Lung microvascular endothelial cell (primary cell): ENCODE measurements around the gene SOX18. TPM values are rescaled to one million over a fixed set of nuclear protein-coding genes. Genes with fewer than 3 reads are reported as not detected.

Experiments used
- DNase-seq, 2 donors: peaks; one replicate each; pipeline versions ENCODE4 v3.0.0 to v3.0.0-alpha.2; 2010; ENCODE audit warnings: low read depth in 2 of 2
- total RNA-seq: library from RNA; depleted of rRNA; stranded (reverse); fragments of >200 nt; gene quantifications from 2 replicates; pipeline ENCODE4 v1.2.1, GENCODE V29; 2014

The SOX18 gene
- total RNA-seq, 1 donor from 2014 or later, result 29.6 TPM

DNA sequence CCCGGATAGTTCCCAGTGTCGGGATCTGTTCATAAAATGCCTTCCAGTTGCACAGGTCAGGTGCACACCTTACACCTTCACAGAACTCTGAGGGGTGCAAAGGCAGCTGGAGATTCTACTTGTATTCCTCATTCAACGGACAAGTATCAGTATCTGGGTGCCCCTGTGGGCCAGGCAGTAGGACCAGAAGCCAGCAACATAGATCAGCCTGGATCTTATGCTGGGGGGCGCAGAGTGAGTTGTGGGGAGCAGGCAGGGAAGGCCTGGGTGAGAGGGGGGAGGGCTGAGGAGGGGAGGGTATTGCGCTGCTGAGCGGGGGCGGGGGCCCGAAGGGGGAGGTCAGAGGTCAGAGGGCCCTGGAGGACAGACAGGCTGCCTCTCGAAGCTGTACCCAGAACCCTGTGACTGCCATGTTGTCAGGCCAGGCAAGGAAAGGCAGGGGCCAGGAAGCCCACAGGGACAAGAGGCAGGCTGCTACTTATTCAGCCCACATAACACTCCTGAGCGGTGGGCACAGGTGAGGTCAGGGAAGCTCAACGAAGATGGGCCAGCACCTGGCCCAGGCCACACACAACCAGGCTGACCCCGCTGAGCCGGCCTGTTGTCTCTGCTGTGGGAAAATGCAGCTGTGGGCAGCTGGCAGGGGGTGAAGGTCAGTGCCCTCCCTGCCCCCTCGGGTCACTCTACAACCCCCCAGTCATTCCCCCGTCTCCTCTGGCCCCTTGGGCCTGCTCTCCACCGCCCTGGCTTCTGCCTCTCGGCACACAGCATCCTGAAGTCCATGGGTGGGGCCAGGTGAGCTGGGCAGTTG lies 31.6 kb upstream of the SOX18 start:
- no peak for DNase-seq

DNA sequence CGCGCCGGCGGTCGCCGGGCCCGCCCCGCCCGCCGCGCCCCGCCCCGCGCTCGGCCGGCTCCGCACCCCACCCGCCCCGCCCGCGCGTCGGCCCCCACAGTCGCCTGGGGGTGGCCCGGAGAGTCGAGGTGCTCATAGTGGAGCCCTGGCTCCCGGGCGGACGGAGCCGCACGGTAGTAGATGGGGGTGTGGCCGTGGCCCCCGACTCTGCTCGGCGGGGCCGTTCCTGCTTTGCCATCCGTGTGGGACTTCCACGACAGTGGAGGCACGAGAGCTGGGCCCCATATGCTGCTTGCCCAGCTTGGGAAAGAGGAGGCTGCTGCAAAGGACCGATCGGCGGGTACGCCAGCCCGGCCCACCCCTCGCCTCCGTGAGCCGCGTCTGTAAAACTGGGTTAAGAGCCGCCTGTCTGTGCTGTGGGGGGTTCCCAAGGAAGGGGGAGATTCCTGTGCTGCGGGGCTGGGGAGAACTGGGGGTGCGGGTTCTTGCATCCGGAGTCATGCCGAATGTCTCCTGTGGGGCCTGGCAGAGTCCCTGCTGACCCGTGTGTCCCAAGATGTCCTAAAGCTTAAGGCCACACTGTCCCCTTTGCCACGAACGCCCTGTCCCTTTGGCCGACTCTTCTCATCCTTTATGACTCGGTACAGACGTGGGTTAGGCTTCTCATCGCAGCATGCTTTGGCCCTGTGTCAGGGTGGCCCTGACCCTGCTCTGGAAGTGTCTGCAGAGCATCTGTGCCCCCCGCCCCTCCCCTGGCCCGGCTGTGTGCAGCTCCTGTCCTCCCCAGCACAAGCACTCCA lies 30.8 kb upstream of the SOX18 start, which contains the start of gene OPRL1:
Gene OPRL1 (plus strand): TSS at position 70 of the 800 bp plus-strand sequence. CDS start 12,639 bp downstream, outside the sequence.
- peak; percentile 26 to 39 for DNase-seq

DNA sequence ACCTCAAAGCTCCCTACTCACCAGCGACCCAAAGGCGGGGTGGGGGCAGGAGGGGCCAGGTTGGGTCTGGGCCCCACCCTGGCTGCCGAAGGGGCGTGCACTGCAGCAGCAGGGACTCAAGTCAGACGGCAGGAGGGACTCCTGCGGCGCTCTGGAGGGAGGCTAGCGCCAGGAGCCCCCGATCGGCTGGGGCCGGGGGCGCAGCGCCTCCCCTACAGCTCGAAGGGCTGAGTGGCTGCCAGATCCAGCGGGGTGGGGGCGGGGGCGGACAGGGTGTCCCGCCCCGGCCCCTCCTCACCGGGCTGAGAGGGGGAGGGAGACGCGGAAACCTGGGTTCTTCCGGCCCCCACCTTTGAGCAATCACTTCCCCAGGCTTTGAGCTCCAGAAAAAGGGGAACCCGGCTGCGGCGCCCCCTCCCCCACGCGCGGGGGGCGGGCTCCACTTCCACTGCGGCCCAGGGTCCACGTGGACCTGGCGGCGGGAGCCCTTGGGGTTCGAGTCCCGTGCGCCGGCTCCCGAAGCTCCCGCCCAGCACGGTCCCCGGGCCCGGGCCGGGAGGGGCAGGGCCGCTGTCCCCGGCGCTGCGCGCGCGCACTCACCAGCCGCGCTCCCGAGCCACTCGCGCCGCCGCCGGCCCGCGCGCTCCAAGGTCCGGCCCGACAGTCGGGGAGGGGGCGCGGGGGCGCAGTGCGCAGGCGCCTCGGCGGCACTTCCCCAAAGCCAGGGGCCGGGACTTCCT lies 30.0 kb upstream of the SOX18 start, which contains the start of gene RGS19:
Gene RGS19 (minus strand): TSS at position 246 of the 740 bp plus-strand sequence. CDS start 2,632 bp downstream, outside the sequence.
- DNase-seq, result peak; percentile 67 to 88

DNA sequence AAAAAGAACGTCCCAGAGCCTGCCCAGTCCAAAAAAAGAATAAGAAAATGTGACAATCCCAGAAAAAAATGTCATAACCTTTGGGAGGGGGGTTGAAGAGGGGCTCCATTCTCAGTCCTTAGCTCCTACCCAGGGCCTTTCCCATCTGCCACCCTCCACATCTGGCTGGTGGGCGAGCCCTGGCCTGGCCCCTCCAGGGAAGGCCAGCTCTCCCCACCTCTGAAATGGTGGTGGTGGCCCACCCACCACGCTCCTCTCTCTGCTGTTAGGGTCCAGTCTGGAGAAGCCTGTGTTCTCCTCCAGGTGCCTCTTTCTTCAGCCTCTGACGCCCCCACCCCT lies 29.5 kb upstream of the SOX18 start:
- DNase-seq, result no peak

DNA sequence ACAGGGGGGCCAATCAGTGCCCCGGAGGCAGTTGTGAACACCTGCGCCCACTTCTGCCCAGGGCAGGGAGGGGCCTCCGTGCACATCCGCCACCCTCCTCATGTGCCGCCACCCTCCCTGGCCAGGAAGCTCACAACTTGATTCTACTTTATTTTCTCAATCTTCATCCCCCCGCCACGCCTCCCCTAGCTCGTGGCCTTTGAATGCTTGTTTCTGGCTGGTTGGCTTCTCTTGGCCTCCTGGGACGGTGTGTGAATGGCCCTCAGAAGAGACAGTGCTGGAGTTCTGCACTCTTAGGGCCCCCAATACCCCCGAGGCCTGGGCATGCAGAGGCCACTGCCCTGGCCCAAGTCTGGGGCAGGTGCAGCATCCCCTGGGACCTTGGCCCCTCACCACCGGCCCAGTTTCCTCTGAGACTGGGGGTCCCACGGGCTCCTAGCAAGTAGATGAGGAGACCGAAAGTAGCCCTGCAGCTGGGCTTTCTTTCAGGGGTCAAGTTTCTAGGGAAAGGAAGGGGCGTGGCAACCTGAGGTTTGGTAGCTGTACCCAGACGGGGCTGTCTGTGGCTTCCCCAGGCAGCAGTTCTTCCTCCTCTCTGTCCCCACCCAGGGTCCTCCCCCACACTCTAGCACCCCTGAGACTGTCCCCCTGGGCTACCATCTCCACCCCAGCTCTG lies 28.6 kb upstream of the SOX18 start:
- no peak for DNase-seq

DNA sequence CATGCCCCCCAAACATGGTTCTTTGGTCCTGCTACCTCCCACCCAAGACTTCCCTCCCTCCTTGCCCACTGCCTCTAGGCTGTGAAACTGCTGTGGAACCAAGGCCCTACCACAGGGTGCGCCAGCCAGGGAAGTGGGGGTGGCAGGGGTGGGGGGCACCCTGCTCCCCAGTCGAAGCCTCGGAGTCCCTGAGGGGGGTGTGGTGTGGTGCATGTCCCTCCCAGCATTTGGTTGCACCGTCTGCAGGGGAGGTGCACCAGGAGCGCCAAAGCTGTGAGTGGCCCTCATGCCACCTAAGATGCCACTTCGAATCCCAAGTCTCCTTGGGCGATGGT lies 28.1 kb upstream of the SOX18 start:
- DNase-seq, result no peak

DNA sequence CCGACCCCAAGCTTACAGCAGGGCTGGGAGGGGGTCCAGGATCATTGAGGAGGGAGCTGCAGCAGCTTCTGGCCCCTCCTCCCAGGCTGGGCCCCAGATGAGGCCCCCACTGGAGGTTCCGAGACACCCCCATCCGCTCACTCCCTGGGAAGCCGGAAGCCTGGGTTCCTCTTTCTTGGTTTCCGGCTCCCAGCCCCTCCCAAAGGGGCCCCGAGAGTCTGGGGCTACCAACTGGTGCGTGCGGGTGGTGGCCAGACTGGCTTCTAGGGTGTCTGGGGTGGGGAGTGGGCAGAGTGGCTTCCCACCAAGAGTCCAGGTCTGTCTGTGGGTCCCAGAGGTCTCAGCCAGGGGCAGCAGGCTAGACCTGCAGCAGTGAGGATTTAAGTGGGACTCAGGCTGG lies 27.7 kb upstream of the SOX18 start:
- no peak for DNase-seq

DNA sequence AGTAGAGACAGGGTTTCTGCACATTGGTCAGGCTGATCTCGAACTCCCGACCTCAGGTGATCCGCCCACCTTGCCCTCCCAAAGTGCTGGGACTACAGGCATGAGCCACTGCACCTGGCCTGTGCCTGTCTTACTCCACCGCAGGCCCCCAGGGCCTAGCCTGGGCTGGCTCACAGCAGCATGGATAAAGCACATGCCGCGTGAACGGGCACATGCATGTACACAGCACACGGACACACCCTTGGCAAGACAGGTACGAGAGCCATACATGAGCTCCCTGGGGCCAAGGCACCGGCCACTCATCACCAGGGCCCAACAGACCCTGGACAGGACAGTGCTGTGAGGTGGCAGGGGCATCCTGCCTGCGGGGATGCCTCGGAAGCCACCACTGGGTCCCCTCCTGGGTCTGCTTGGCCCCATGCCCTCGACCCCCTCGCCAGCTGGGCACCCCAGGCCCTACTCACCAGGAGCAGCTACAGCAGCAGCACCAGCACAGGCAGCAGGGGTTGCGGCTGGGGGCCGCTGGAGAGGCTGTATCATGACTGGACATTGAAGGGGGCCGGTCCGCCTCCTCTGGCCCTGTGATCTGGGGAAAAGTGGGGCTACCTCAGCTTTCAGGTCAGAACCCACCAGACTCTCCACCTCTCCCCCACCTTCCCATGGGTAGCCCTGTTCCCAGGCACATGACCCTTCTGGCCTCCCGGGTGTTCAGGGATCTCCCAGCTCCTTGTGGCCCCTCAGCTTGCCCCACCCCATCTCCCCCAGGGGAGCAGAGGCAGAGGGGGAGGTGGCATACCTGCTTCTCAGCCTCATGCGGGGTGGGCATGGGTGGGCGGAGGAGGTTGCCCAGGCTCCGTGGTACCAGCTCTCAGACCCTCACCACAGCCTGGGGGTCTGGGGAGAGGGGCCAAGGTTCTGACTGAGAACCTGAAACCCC lies 26.9 kb upstream of the SOX18 start:
- no peak for DNase-seq

DNA sequence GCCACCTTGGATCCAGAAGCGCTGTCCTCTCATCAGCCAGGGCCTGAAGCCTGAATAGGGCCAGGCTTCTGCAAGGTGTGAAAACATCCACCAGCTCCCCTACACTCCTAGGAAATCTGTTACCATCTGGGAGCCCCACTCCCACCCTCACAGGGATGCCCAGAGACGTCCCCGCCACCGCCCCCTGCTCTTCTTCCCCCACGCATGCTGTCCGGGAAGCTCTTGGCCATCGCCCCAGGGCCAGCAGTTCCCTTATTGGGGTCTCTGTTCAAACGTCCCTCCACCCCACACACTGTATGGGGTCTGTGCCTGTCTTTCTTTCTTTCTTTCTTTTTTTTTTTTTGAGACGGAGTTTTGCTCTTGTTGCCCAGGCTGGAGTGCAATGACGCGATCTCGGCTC lies 26.1 kb upstream of the SOX18 start:
- DNase-seq, result no peak

DNA sequence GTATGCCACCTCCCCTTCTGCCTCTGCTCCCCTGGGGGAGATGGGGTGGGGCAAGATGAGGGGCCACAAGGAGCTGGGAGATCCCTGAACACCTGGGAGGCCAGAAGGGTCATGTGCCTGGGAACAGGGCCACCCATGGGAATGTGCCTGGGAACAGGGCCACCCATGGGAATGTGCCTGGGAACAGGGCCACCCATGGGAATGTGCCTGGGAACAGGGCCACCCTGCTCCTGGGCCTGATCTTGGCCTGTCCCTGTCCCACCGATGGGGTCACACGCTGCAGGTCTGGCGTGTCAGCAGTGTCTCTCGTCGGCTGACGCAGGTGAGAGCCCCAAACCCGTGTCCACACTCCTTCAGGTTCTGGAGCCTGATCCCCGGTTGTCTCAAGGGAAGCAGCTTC lies 25.5 kb upstream of the SOX18 start:
- no peak for DNase-seq

DNA sequence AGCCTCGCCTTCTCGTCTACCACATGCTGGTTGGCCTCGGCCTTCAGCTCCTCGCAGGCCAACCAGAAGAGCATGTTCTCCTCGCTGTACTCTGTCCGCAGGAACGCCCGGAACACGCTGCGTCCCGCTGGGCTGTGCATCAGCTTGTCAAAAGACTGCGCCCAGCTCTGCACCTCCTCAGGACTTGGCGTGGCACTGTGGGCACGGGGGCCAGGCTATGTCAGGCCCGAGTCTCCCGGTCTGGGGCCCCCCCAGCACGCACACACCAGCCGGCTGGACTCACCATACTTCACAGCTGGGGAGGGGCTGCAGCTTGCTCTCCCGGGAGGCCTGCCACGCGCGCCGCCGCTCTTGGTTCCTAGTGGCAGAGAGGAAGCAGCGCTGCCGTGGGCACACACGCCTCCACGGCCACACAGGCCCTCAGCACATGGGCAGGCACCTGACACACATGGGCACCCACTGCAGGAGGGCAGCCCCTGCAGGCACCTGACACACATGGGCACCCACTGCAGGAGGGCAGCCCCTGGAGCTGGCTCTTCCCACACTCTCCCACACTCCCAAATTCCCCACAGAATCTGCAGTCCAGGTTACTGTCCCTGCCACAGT lies 24.8 kb upstream of the SOX18 start:
- DNase-seq, result no peak

DNA sequence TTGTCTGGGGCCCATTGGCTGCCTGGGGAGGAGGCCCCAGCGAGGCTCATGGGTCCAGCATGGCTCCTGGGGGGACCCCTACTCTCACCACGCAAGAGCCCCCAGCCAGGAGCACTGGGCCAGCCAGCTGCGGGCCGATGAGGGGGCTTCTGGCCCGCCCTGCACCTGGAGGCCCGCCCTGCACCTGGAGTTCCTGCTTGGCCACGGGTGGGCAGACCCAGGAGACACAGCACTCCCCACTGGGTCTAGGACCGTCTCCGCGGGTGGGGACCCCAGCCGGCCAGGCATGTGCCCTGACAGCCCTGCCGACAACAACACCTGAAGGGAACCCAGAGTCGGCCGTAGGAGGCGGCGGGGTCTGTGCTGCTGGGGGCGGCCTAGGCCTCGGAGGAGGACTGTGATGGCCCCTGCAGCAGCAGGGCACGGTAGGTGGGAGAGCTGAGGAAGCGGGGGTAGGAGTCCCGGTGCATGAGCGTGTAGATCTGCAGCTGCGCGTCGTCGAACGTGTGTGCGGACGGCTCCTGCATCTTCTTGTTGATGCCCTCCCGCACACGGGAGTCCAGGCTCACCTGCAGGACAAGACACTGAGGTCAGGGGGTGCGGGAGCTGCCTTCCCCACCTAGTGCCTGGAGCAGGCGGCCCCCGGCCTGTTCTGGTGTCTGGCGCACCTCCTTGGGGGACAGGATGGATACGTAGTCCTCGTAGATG lies 24.2 kb upstream of the SOX18 start:
- no peak for DNase-seq

DNA sequence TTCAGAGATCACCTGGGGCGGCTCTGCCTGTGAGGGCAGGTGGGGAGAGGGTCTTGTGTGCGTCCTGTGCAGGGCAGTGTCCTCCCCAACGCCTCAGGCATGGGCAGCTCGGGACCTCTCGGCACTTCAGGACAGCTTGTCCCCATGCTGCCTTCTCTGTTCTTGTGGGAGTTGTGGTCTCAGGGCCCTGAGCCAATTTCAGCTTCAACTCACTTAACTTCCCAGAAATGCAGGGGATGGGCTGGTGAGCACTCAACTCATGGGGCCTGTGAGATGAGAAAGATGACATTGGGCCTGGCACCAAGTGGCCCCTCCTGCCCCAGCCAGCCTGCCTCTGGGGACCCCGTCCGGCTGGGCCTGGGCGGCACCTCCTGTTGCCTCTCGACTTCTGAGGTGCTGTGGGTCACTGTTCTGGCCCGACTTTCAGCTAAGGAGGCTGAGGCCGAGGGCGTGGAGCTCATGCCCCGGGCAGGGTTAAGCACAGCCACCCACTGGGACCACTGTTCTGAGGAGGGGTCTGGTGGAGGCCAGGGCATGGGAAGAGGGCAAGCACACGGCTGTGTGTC lies 23.1 kb upstream of the SOX18 start:
- DNase-seq, result no peak

DNA sequence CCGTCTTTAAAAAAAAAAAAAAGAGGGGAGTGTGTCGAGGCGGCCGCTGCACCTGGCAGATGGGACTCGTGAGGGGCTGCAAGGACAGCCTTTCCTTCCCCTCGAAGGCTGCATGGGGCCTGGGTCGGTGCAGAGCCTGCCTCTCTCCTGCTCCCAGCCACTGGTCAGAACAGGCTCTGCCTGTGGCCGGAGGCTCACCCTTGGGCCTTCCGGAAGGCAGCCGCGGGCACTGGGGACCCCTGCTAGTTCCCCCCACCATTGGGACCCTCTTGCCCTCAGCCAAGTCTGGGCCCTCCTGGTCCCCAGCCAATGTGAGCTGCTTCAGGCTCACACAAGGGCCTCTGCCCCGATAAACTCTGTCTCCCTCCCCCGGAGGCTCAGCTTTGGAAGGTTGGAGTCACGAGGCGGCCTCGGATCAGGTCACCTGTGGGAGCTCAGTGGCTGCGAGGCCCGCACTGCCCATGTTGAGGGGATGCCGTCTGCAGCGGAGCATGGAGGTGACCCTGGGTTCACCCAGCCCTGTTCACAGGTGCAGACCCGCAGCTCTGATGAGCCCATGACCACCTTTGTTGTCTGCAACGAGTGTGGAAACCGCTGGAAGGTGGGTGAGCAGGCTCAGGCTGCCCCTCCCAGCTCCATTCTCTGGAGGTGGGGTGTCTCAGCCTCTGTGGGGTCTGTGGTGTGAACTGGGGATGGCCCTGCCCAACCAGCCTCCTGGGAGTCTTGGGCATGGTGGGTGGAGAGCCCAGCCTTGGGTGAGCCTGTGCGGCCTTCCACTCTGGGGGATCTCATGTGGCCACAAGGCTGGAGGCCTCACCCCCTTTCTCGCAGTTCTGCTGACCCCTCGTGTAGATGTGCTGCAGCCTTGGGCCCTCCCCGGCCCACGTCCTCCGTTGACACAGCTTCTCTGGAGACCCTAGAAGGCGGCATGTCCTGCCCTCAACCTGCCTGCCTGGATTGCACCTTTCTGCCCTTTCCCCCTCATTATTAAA lies 22.2 kb upstream of the SOX18 start:
- DNase-seq, result no peak

DNA sequence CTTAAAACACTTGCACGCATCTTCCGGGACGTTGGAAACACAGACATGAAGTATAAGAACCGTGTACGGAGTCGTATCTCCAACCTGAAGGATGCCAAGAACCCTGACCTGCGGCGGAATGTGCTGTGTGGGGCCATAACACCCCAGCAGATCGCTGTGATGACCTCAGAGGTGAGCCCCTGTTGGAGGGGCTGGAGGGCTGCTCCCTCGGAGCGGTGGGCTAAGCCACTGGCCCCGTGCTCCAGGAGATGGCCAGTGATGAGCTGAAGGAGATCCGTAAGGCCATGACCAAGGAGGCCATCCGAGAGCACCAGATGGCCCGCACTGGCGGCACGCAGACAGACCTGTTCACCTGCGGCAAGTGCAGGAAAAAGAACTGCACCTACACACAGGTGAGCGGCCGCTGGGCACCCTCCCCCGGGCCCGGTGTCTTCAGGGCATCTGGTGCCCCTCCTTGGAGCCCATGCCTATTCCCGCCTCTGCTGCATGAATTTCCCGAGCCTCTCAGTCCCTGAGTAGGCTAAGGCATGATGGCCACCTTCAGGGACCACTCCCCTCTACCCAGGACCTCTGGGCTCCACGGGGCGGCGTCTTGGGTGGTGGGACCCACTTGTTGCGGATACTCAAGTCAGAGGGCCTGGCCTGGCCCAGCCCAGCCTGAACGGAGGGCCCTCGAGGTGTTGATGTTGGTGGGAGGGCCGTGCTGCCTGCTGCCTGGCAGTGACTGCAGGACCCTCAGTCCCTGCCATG lies 21.0 kb upstream of the SOX18 start:
- DNase-seq, result no peak

DNA sequence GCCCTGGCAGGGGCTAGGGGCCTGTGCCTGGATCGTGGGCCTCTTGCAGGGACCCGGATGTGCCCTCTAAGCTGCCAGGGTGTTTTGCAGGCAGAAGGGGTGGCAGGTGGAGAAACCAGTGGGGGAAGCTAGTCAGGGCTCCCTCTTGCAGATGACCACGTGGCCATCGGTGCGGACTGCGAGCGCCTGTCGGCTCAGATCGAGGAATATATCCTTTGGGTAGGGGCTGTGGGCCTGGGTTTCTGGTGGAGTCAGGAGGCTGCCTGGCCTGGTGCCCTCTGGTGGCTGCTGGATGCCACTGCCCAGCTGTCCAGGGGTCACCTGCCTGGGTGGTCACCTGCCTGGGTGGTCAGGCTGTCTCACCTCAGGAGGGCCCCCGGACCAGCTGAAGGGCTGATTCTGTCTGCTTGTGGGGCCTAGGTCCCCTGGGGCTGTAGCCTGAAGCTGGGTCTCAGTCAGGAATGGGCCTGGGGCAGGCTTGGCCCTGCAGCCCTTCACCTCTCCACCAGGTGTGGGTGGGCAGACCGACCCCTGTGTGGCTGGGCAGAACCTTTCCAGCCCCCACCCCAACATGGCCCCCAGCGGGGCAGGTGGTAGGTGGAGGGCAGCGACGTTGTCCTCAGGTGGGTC lies 20.3 kb upstream of the SOX18 start:
- DNase-seq, result peak in 1 of 2 donors; percentile 71

DNA sequence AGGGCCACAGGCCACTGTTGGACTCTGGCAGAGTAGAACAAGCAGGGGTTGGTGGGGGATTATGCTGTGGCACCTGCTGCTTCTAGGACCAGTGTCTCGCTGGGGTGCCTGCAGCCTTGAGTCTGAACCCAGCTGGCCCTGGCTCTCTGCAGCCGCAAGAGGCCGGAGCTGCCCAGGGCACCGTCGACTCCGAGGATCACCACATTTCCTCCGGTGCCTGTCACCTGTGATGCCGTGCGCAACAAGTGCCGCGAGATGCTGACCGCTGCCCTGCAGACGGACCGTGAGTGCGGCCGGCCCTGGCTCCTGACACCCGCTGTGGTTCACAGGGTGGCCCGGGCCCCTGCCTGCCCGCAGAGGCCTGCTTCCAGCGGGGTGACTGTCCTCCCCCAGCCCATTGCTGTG lies 19.8 kb upstream of the SOX18 start:
- no peak for DNase-seq
